CD14-positive monocyte (primary cell): ENCODE measurements around the gene EREG. TPM values are rescaled to one million over a fixed set of nuclear protein-coding genes. Genes with fewer than 3 reads are reported as not detected.

Source experiments
- DNase-seq, 3 donors: peaks; one replicate each; pipeline ENCODE4 v3.0.0-alpha.2; 2011 to 2022
- H2AFZ ChIP-seq: 2 replicates; pipeline ENCODE4 v1.6.0; 2012; ENCODE audit warnings: mild to moderate bottlenecking, low read depth, low read length, inconsistent platforms; ENCODE audit not compliant: insufficient read depth, poor library complexity, severe bottlenecking
- H3K27ac ChIP-seq, 2 donors: 1 replicate in 1 of 2; 2 replicates in 1 of 2; pipeline ENCODE4 v1.5.1; 2012 to 2013; ENCODE audit warnings: low read length in 2 of 2, control low read depth in 1 of 2, inconsistent platforms in 1 of 2, low read depth in 1 of 2, mild to moderate bottlenecking in 1 of 2
- H3K27me3 ChIP-seq, 2 donors: one replicate each; pipeline versions ENCODE4 v1.6.0 to v1.6.1; 2011 to 2013; ENCODE audit warnings: low read length in 2 of 2; ENCODE audit not compliant: control insufficient read depth in 2 of 2, insufficient read depth in 2 of 2
- H3K36me3 ChIP-seq, 2 donors: replicated peaks in 1 of 2; 1 replicate in 1 of 2; 2 replicates in 1 of 2; pipeline versions ENCODE4 v1.5.1 to v1.6.1; 2012 to 2013; ENCODE audit warnings: low read length in 2 of 2, control low read depth in 1 of 2, inconsistent platforms in 1 of 2, mild to moderate bottlenecking in 1 of 2; ENCODE audit not compliant: insufficient read depth in 2 of 2, control insufficient read depth in 1 of 2
- H3K4me1 ChIP-seq, 2 donors: 1 replicate in 1 of 2; 2 replicates in 1 of 2; pipeline versions ENCODE4 v1.5.1 to v1.6.1; 2012 to 2013; ENCODE audit warnings: low read length in 2 of 2, control low read depth in 1 of 2, inconsistent platforms in 1 of 2, mild to moderate bottlenecking in 1 of 2, moderate library complexity in 1 of 2; ENCODE audit not compliant: insufficient read depth in 2 of 2, control insufficient read depth in 1 of 2
- H3K4me2 ChIP-seq: replicated peaks from 2 replicates; pipeline ENCODE3; 2012; ENCODE audit warnings: low read length, moderate library complexity, mild to moderate bottlenecking; ENCODE audit not compliant: poor library complexity, severe bottlenecking; ENCODE audit errors: extremely low read depth
- H3K4me3 ChIP-seq, 3 experiments: fragments of 200-600 bp in 1 of 3; sonication (generic) in 1 of 3; replicated peaks in 1 of 3; 1 replicate in 2 of 3; 2 replicates in 1 of 3; pipeline ENCODE4 v1.5.1; 2011 to 2013; ENCODE audit warnings: low read length in 3 of 3, mild to moderate bottlenecking in 3 of 3, control low read depth in 2 of 3, low read depth in 2 of 3, inconsistent platforms in 1 of 3, moderate library complexity in 1 of 3
- H3K79me2 ChIP-seq: 2 replicates; pipeline ENCODE4 v1.6.0; 2012; ENCODE audit warnings: mild to moderate bottlenecking, control low read depth, inconsistent platforms, low read length, moderate library complexity; ENCODE audit not compliant: insufficient read depth
- H3K9ac ChIP-seq: 2 replicates; pipeline ENCODE4 v1.6.0; 2017; ENCODE audit warnings: low read length, mild to moderate bottlenecking; ENCODE audit not compliant: insufficient read depth, poor library complexity, severe bottlenecking
- H3K9me3 ChIP-seq, 2 donors: replicated peaks in 1 of 2; 1 replicate in 1 of 2; 2 replicates in 1 of 2; pipeline versions ENCODE4 v1.5.1 to v1.6.1; 2012 to 2013; ENCODE audit warnings: low read length in 2 of 2, control low read depth in 1 of 2; ENCODE audit not compliant: control insufficient read depth in 1 of 2, insufficient read depth in 1 of 2
- H4K20me1 ChIP-seq: 2 replicates; pipeline ENCODE4 v1.6.0; 2012; ENCODE audit warnings: mild to moderate bottlenecking, low read length, control low read depth, moderate library complexity; ENCODE audit not compliant: insufficient read depth
- H3K27ac Mint-ChIP-seq, 7 donors: one replicate each; pipeline ENCODE4 v1.8.0; 2020; ENCODE audit warnings: mild to moderate bottlenecking in 7 of 7, mixed read lengths in 7 of 7, moderate library complexity in 6 of 7, inconsistent platforms in 2 of 7
- H3K27me3 Mint-ChIP-seq, 3 donors: one replicate each; pipeline ENCODE4 v1.8.0; 2021 to 2022; ENCODE audit warnings: low read depth in 3 of 3, mild to moderate bottlenecking in 3 of 3, mixed read lengths in 3 of 3, moderate library complexity in 3 of 3, inconsistent platforms in 1 of 3
- H3K36me3 Mint-ChIP-seq, 2 donors: one replicate each; pipeline ENCODE4 v1.8.0; 2020; ENCODE audit warnings: mixed read lengths in 2 of 2, inconsistent platforms in 1 of 2, mild to moderate bottlenecking in 1 of 2
- H3K4me1 Mint-ChIP-seq: one replicate; pipeline ENCODE4 v1.8.0; 2020; ENCODE audit warnings: mild to moderate bottlenecking, mixed read lengths
- H3K4me3 Mint-ChIP-seq, 2 donors: one replicate each; pipeline ENCODE4 v1.8.0; 2020; ENCODE audit warnings: mild to moderate bottlenecking in 2 of 2, mixed read lengths in 2 of 2, moderate library complexity in 1 of 2
- H3K9me3 Mint-ChIP-seq, 7 donors: one replicate each; pipeline ENCODE4 v1.8.0; 2020 to 2022; ENCODE audit warnings: mixed read lengths in 7 of 7, mild to moderate bottlenecking in 6 of 7, moderate library complexity in 6 of 7, inconsistent platforms in 2 of 7
- WGBS: methylation state at CpG from one replicate; pipeline ENCODE4 v1.1.5; 2013; ENCODE audit warnings: missing lambda C conversion rate; ENCODE audit not compliant: insufficient coverage; 5-methylcytosine and 5-hydroxymethylcytosine counted together
- intact Hi-C, 2 donors: fragments of 100-400 bp; cut with micrococcal nuclease; formaldehyde crosslinking; loops; one replicate each; pipeline versions ENCODE4 v1.15.0 to v1.15.1; 2023
- polyA plus RNA-seq, 3 donors: library from polyadenylated mRNA; depleted of rRNA in 1 of 3; unstranded in 2 of 3; stranded (reverse) in 1 of 3; fragments of 300-500 nt in 2 of 3; fragments of >200 nt in 1 of 3; fragmentation: Illumina TruSeq in 2 of 3; gene quantifications; 1 replicate in 2 of 3; 2 replicates in 1 of 3; pipeline ENCODE4 v1.2.3, GENCODE V29; 2012 to 2021
- TF ChIP-seq, protein P1 (sequence below): fragments of 200-600 bp; IDR thresholded peaks from one replicate; pipeline ENCODE4 v1.8.0; 2022; ENCODE audit warnings: antibody characterized with exemption, mild to moderate bottlenecking

Gene EREG
- polyA plus RNA-seq, 3 donors, result 2.7 to 17.2 (median 8.2) TPM

DNA sequence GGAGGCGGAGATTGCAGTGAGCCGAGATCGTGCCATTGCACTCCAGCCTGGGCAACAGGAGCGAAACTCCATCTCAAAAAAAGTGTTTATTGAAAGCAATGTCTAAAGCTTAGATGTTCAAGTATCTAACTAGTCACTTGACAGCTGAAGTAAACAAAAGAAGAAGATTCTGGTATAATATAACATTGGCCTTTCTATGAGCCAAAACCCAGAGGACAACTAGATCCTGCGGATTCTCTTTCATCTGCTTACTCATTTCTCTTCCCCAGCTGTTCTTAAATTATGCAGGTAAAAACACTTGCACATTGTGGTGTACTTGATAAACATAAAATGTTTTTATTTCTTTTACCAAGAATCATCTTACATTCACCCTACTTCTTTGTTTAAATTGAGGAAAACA is 55.9 kb downstream of the EREG start:
- intact Hi-C loops, result no loop called here
- Histone ChIP-seq H3K27me3 (no peaks in the 10 kb centered on the region), H3K4me2 (no peak overlapping the region), H2AFZ (no peak overlapping the region), H4K20me1 (no peaks in the 10 kb centered on the region), H3K27ac (no peak overlapping the region), H3K79me2 (no peaks in the 10 kb centered on the region), H3K4me1 (no peaks in the 10 kb centered on the region), H3K9me3 (no peaks in the 10 kb centered on the region), H3K36me3 (no peaks in the 10 kb centered on the region), H3K9ac (no peak overlapping the region), H3K4me3 (no peak overlapping the region)
- H3K4me1 Mint-ChIP-seq, result peaks cover 3% of the 10 kb centered on the region
- H3K27ac Mint-ChIP-seq, result peak overlapping the region in 1 of 7 donors; percentile 40
- WGBS, result 100% methylated on average over 4 of the region's 5 CpGs
- no peaks in the 10 kb centered on the region for H3K36me3 Mint-ChIP-seq
- peaks cover 0 to 2% (median 0%) of the 10 kb centered on the region in 3 donors for H3K27me3 Mint-ChIP-seq
- no peak overlapping the region for H3K4me3 Mint-ChIP-seq
- no peak for DNase-seq
- peaks cover 0 to 2% (median 0%) of the 10 kb centered on the region in 7 donors for H3K9me3 Mint-ChIP-seq
- TF ChIP-seq, protein P1, sequence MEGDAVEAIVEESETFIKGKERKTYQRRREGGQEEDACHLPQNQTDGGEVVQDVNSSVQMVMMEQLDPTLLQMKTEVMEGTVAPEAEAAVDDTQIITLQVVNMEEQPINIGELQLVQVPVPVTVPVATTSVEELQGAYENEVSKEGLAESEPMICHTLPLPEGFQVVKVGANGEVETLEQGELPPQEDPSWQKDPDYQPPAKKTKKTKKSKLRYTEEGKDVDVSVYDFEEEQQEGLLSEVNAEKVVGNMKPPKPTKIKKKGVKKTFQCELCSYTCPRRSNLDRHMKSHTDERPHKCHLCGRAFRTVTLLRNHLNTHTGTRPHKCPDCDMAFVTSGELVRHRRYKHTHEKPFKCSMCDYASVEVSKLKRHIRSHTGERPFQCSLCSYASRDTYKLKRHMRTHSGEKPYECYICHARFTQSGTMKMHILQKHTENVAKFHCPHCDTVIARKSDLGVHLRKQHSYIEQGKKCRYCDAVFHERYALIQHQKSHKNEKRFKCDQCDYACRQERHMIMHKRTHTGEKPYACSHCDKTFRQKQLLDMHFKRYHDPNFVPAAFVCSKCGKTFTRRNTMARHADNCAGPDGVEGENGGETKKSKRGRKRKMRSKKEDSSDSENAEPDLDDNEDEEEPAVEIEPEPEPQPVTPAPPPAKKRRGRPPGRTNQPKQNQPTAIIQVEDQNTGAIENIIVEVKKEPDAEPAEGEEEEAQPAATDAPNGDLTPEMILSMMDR, result no peak

DNA sequence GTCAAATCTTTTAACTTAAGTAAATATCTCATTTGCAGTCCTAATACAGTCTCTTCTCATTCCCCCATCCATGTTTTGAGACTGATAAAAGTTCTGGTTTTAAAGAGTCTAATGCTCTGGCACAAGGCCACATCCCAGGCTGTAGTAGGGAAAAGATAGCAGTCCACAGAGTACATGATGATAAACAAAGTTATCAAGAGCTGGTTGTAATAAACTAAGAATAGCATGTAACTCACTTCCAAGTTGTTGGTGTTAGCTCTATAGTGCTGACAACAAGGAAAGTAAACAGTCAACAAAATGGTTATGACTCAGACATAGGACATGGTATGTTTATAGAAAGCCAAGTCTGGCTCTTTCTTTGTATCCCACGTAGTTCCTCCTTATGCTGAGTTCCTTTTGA is 58.2 kb downstream of the EREG start:
- no peaks in the 10 kb centered on the region for H3K27me3 ChIP-seq
- no peak for DNase-seq
- TF ChIP-seq, protein P1, result no peak
- peaks cover 0 to 2% (median 0%) of the 10 kb centered on the region in 7 donors for H3K9me3 Mint-ChIP-seq
- WGBS, result no CpG with 5 or more reads among the region's 1 CpG
- no peaks in the 10 kb centered on the region for H3K9me3 ChIP-seq
- H3K36me3 Mint-ChIP-seq, result no peaks in the 10 kb centered on the region
- H3K36me3 ChIP-seq, result no peaks in the 10 kb centered on the region
- no peak overlapping the region for H3K4me3 ChIP-seq
- no peaks in the 10 kb centered on the region for H3K79me2 ChIP-seq
- no peaks in the 10 kb centered on the region for H3K4me1 ChIP-seq
- no peak overlapping the region for H3K27ac ChIP-seq
- H3K4me3 Mint-ChIP-seq, result no peak overlapping the region
- no peak overlapping the region for H2AFZ ChIP-seq
- H3K4me1 Mint-ChIP-seq, result peaks cover 3% of the 10 kb centered on the region
- no peak overlapping the region for H3K27ac Mint-ChIP-seq
- intact Hi-C loops, result no loop called here
- H3K4me2 ChIP-seq, result no peak overlapping the region
- no peak overlapping the region for H3K9ac ChIP-seq
- no peaks in the 10 kb centered on the region for H4K20me1 ChIP-seq
- H3K27me3 Mint-ChIP-seq, result peaks cover 0 to 2% (median 0%) of the 10 kb centered on the region in 3 donors
